Endothelial cell of umbilical vein (primary cell): ENCODE results near the gene DUSP18. TPM values are rescaled to one million over a fixed set of nuclear protein-coding genes. Genes with fewer than 3 reads are reported as not detected.

Source experiments
- BruUV-seq: library from RNA; stranded (reverse); fragments of 400-500 nt; replicated peaks from 2 replicates; lab custom pipeline; 2021; lab: Mats Ljungman, UMichigan
- CTCF ChIA-PET: fragments of 300-600, 350-600 bp; sonication (Branson Sonifier 250); formaldehyde crosslinking; loops from one replicate; lab custom pipeline; 2021; ENCODE audit warnings: antibody characterized with exemption, inconsistent platforms; lab: Charles Lee
- POLR2A ChIA-PET: fragments of 300-600, 350-600 bp; sonication (Branson Sonifier 250); formaldehyde crosslinking; loops from one replicate; lab custom pipeline; 2021; ENCODE audit warnings: antibody characterized with exemption, inconsistent platforms; lab: Charles Lee
- DNase-seq: peaks from one replicate; pipeline ENCODE4 v3.0.0-alpha.2; 2011; ENCODE audit warnings: low read depth, low spot score
- FAIRE-seq: peaks from 2 replicates; lab custom pipeline; 2011; peaks lifted over from hg19 to GRCh38; lab: Jason Lieb, UNC
- H2AFZ ChIP-seq: 2 replicates; pipeline ENCODE4 v1.6.0; 2012; ENCODE audit warnings: low read depth, low read length, control low read depth, inconsistent platforms
- H3K27ac ChIP-seq: 2 replicates; pipeline ENCODE4 v1.5.1; 2011; ENCODE audit warnings: low read depth, mild to moderate bottlenecking, control low read depth, low read length, moderate library complexity; ENCODE audit not compliant: insufficient read depth
- H3K27me3 ChIP-seq, 2 experiments: 2 replicates each; pipeline versions ENCODE4 v1.6.0 to v1.6.1; 2011; ENCODE audit warnings: low read length in 2 of 2, mixed read lengths in 1 of 2; ENCODE audit not compliant: control insufficient read depth in 2 of 2, insufficient read depth in 2 of 2
- H3K36me3 ChIP-seq, 2 experiments: 2 replicates in 1 of 2; 3 replicates in 1 of 2; pipeline ENCODE4 v1.5.1; 2011; ENCODE audit warnings: low read length in 2 of 2, mild to moderate bottlenecking in 1 of 2, moderate library complexity in 1 of 2; ENCODE audit not compliant: control insufficient read depth in 2 of 2, insufficient read depth in 2 of 2; ENCODE audit errors: extremely low read depth in 1 of 2
- H3K4me1 ChIP-seq: 3 replicates; pipeline ENCODE4 v1.5.1; 2011; ENCODE audit warnings: mild to moderate bottlenecking, low read length; ENCODE audit not compliant: control insufficient read depth, insufficient read depth; ENCODE audit errors: extremely low read depth
- H3K4me2 ChIP-seq: 2 replicates; pipeline ENCODE4 v1.6.1; 2011; ENCODE audit warnings: low read length, control low read depth, mixed read lengths; ENCODE audit not compliant: insufficient read depth
- H3K4me3 ChIP-seq, 3 experiments: fragments of 200-600 bp in 1 of 3; sonication (generic), shearing (Covaris generic) in 1 of 3; replicated peaks in 1 of 3; 2 replicates each; pipeline ENCODE4 v1.5.1; 2011 to 2016; ENCODE audit warnings: control low read depth in 3 of 3, low read length in 3 of 3, mild to moderate bottlenecking in 2 of 3, inconsistent platforms in 1 of 3, low read depth in 1 of 3, moderate library complexity in 1 of 3; ENCODE audit not compliant: insufficient read depth in 1 of 3
- H3K79me2 ChIP-seq: 2 replicates; pipeline ENCODE4 v1.6.0; 2012; ENCODE audit warnings: low read length, inconsistent platforms; ENCODE audit not compliant: control insufficient read depth, insufficient read depth
- H3K9ac ChIP-seq: replicated peaks from 2 replicates; pipeline ENCODE3; 2011; ENCODE audit warnings: low read length, control low read depth; ENCODE audit not compliant: insufficient read depth; ENCODE audit errors: extremely low read depth
- H3K9me1 ChIP-seq: replicated peaks from 3 replicates; pipeline ENCODE4 v1.6.0; 2011; ENCODE audit warnings: mild to moderate bottlenecking, low read length; ENCODE audit not compliant: control insufficient read depth, insufficient read depth; ENCODE audit errors: extremely low read depth
- H3K9me3 ChIP-seq: replicated peaks from 2 replicates; pipeline ENCODE4 v1.5.1; 2012; ENCODE audit warnings: low read length, inconsistent platforms; ENCODE audit not compliant: control insufficient read depth, insufficient read depth
- H4K20me1 ChIP-seq: replicated peaks from 2 replicates; pipeline ENCODE3; 2011; ENCODE audit warnings: mild to moderate bottlenecking, low read length; ENCODE audit not compliant: control insufficient read depth, insufficient read depth; ENCODE audit errors: extremely low read depth
- CTCF ChIP-seq, 2 donors: IDR thresholded peaks; 1 replicate in 1 of 2; 2 replicates in 1 of 2; pipeline ENCODE4 v1.5.1; 2011; ENCODE audit warnings: low read length in 2 of 2, mild to moderate bottlenecking in 2 of 2, moderate library complexity in 2 of 2, control low read depth in 1 of 2, inconsistent platforms in 1 of 2, low read depth in 1 of 2; ENCODE audit not compliant: insufficient read depth in 1 of 2; ENCODE audit errors: extremely low read depth in 1 of 2
- EZH2 ChIP-seq: IDR thresholded peaks from 2 replicates; pipeline ENCODE4 v1.6.1; 2012; ENCODE audit warnings: borderline replicate concordance, low read depth, mild to moderate bottlenecking, moderate library complexity, low read length, inconsistent platforms; ENCODE audit not compliant: severe bottlenecking
- FOS ChIP-seq: IDR thresholded peaks from 2 replicates; pipeline ENCODE4 v1.6.1; 2011; ENCODE audit warnings: mild to moderate bottlenecking, low read length, moderate library complexity, borderline replicate concordance; ENCODE audit not compliant: insufficient read depth
- GATA2 ChIP-seq: IDR thresholded peaks from 2 replicates; pipeline ENCODE4 v1.7.0; 2011; ENCODE audit warnings: low read depth, mild to moderate bottlenecking, moderate library complexity, mixed read lengths, low read length; ENCODE audit not compliant: insufficient read length, insufficient read depth
- JUN ChIP-seq: IDR thresholded peaks from 2 replicates; pipeline ENCODE4 v1.6.1; 2011; ENCODE audit warnings: borderline replicate concordance, low read depth; ENCODE audit not compliant: insufficient read length, insufficient read depth
- MYC ChIP-seq: IDR thresholded peaks from one replicate; pipeline ENCODE4 v1.6.1; 2011; ENCODE audit warnings: mild to moderate bottlenecking, low read depth, low read length
- POLR2A ChIP-seq: IDR thresholded peaks from 2 replicates; pipeline ENCODE4 v1.6.1; 2012; ENCODE audit warnings: low read depth, mild to moderate bottlenecking, control low read depth, low read length
- POLR2AphosphoS5 ChIP-seq: IDR thresholded peaks from 2 replicates; pipeline ENCODE4 v1.6.1; 2012; ENCODE audit warnings: low read depth, mild to moderate bottlenecking, control low read depth, low read length, moderate library complexity; ENCODE audit not compliant: insufficient read depth
- dilution Hi-C: fragments of 300-500 bp; cut with MboI; formaldehyde crosslinking; loops from one replicate; pipeline ENCODE4 v1.15.0; 2019; ENCODE audit warnings: low sequenced_read_pairs; ENCODE audit not compliant: extremely low pct_ligation_motif_present
- intact Hi-C: fragments of 100-400 bp; cut with micrococcal nuclease; formaldehyde crosslinking; loops from one replicate; pipeline ENCODE4 v1.10.0; 2022
- polyA plus RNA-seq, 4 experiments: library from polyadenylated mRNA; depleted of rRNA in 3 of 4; stranded (reverse) in 3 of 4; unstranded in 1 of 4; fragments of >200 nt; gene quantifications; 2 replicates each; pipeline versions ENCODE4 v1.2.1 to v1.2.3, GENCODE V29; 2011 to 2012; ENCODE audit warnings: missing spikeins in 1 of 4
- total RNA-seq: library from RNA; stranded (reverse); gene quantifications from 2 replicates; pipeline ENCODE4 v1.2.3, GENCODE V29; 2021
- TF ChIP-seq, protein P1 (sequence below): IDR thresholded peaks from 2 replicates; pipeline ENCODE4 v1.6.1; 2011; ENCODE audit not compliant: insufficient read depth, insufficient read length

The DUSP18 gene
- total and polyA plus RNA-seq, 2 donors (not counting 3 experiments of a cell fraction or from before 2014, with no cell fraction given) = 18.3 to 30.1 TPM

DNA sequence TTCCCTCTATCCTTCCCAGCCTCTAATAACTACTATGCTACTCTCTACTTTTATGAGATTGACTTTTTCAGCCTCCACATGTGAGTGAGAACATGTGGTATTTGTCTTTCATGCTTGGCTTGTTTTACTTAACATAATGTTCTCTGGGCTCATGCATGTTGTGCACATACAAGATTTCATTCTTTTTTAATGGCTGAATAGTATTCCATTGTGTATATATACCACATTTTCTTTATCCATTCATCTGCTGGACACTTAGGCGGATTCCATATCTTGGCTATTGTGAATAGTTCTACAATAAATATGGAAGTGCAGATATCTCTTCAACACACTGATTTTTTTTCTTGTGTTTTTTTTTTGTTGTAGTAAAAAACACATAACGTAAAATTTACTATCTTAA, 46.4 kb upstream of the DUSP18 start:
- Histone ChIP-seq H3K4me3 (no peak overlapping the region), H2AFZ (no peak overlapping the region), H3K4me1 (peaks cover 18% of the 10 kb centered on the region), H3K36me3 (no peaks in the 10 kb centered on the region), H3K4me2 (no peak overlapping the region), H3K9me1 (no peaks in the 10 kb centered on the region), H3K9me3 (no peaks in the 10 kb centered on the region), H3K9ac (no peak overlapping the region), H3K27ac (no peak overlapping the region), H3K27me3 (no peaks in the 10 kb centered on the region), H3K79me2 (no peaks in the 10 kb centered on the region), H4K20me1 (no peaks in the 10 kb centered on the region)
- no TSS peak for BruUV-seq
- dilution Hi-C loops = no loop called here
- ChIA-PET CTCF (no interaction called here), POLR2A (no interaction called here)
- FAIRE-seq (no peak), DNase-seq (no peak)
- intact Hi-C loops = no loop called here
- TF ChIP-seq MYC (no peak), FOS (no peak), POLR2A (no peak), GATA2 (no peak), CTCF (IDR thresholded peaks at IDR 0.05; ENCODE audit: extremely low read depth in 1 of 2, insufficient read depth in 1 of 2, low read depth in 1 of 2, low read length in 2 of 2) (no peak), JUN (no peak), EZH2 (no peak), POLR2AphosphoS5 (no peak)
- TF ChIP-seq, protein P1, sequence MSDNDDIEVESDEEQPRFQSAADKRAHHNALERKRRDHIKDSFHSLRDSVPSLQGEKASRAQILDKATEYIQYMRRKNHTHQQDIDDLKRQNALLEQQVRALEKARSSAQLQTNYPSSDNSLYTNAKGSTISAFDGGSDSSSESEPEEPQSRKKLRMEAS = no peak
